K562 (cell line): Measurements from ENCODE around the gene MUC5B.

Source experiments
- BDP1 ChIP-seq: IDR thresholded peaks from 3 replicates; pipeline ENCODE4 v1.6.1; 2011; ENCODE audit not compliant: insufficient read length, insufficient read depth
- GATAD2B ChIP-seq: fragments of 450-650 bp; IDR thresholded peaks from 2 replicates; pipeline ENCODE4 v1.6.1; 2017; ENCODE audit warnings: mild to moderate bottlenecking, borderline replicate concordance
- HNRNPH1 ChIP-seq: fragments of 200-400 bp; formaldehyde crosslinking; optimal IDR thresholded peaks from 2 replicates; pipeline ENCODE3; 2017; ENCODE audit warnings: low read depth, mild to moderate bottlenecking, low read length, moderate library complexity
- IRF9 ChIP-seq: fragments of 450-650 bp; IDR thresholded peaks from 2 replicates; pipeline ENCODE4 v1.6.1; 2016; ENCODE audit warnings: missing biosample characterization, missing genetic modification characterization
- MXI1 ChIP-seq: IDR thresholded peaks from 2 replicates; pipeline ENCODE4 v1.6.1; 2011; ENCODE audit warnings: low read depth, mild to moderate bottlenecking, improper control_type of control experiment, low read length
- POLR2A ChIP-seq: fragments of 450-650 bp; conservative IDR thresholded peaks from 2 replicates; pipeline ENCODE4 v1.6.1; 2016
- ZNF609 ChIP-seq: sonication (generic); formaldehyde crosslinking; IDR thresholded peaks from 2 replicates; pipeline ENCODE4 v1.8.1; 2023; ENCODE audit warnings: missing genetic modification reagents, mild to moderate bottlenecking, borderline replicate concordance
- ZNF717 ChIP-seq: fragments of 250-450 bp; sonication (Bioruptor Pico); IDR thresholded peaks from 2 replicates; pipeline ENCODE4 v1.5.0; 2021
- TF ChIP-seq, protein P1 (sequence below): sonication (generic); formaldehyde crosslinking; IDR thresholded peaks from 2 replicates; pipeline ENCODE4 v1.9.0; 2022; ENCODE audit warnings: mild to moderate bottlenecking, missing genetic modification reagents
- TF ChIP-seq, protein P2 (sequence below), 2 experiments: fragments of 450-650 bp in 1 of 2; sonication (generic) in 1 of 2; formaldehyde crosslinking in 1 of 2; IDR thresholded peaks in 1 of 2; conservative IDR thresholded peaks in 1 of 2; 2 replicates each; pipeline versions ENCODE4 v1.6.1 to v1.8.1; 2016 to 2023; ENCODE audit warnings: mild to moderate bottlenecking in 2 of 2, moderate library complexity in 2 of 2, inconsistent platforms in 1 of 2, missing genetic modification reagents in 1 of 2
- TF ChIP-seq, protein P3 (sequence below): sonication (generic); formaldehyde crosslinking; IDR thresholded peaks from 2 replicates; pipeline ENCODE4 v1.8.0; 2022; ENCODE audit warnings: mild to moderate bottlenecking, missing genetic modification reagents

DNA sequence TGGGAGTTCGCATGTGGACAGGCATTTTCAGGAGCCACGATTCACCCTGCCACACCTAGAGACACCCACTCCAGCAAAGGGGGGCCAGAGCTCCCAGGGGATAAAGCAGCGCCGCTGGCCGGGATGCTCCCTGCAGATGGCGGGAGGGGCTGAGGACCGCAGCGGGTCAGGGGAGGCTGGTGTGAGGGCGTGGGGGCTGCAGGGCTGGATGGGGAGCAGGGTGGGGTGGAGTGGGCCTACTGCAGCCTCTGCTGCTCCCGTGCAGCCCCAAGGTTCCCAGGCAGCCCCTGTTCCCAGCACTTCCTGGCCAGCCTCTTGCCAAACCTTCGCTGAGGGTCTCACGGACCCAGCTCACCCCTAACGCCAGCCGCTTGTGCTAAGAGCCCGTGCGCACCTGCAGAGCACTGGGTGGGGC, 13.0 kb downstream of the MUC5B start:
- TF ChIP-seq BDP1: no peak
- no peak for TF ChIP-seq IRF9
- TF ChIP-seq POLR2A: no peak
- no peak for TF ChIP-seq ZNF609 (CRISPR knock-in tag)
- TF ChIP-seq HNRNPH1: no peak
- TF ChIP-seq, protein P1, sequence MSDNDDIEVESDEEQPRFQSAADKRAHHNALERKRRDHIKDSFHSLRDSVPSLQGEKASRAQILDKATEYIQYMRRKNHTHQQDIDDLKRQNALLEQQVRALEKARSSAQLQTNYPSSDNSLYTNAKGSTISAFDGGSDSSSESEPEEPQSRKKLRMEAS (CRISPR knock-in tag): no peak
- TF ChIP-seq, protein P2, sequence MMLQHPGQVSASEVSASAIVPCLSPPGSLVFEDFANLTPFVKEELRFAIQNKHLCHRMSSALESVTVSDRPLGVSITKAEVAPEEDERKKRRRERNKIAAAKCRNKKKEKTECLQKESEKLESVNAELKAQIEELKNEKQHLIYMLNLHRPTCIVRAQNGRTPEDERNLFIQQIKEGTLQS (IDR thresholded peaks at IDR 0.05): no peak
- TF ChIP-seq, protein P2 (CRISPR knock-in tag; conservative IDR thresholded peaks at IDR 0.05): no peak
- no peak for TF ChIP-seq MXI1
- TF ChIP-seq, protein P3, sequence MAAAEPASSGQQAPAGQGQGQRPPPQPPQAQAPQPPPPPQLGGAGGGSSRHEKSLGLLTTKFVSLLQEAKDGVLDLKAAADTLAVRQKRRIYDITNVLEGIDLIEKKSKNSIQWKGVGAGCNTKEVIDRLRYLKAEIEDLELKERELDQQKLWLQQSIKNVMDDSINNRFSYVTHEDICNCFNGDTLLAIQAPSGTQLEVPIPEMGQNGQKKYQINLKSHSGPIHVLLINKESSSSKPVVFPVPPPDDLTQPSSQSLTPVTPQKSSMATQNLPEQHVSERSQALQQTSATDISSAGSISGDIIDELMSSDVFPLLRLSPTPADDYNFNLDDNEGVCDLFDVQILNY (CRISPR knock-in tag): no peak
- TF ChIP-seq GATAD2B: no peak
- TF ChIP-seq ZNF717 (CRISPR knock-in tag): no peak
